Measurements from ENCODE around the gene NUDT10.
"Not testable (repeated sequence)": the region's sequence is repeated elsewhere in the genome, so short reads cannot be mapped to it uniquely, and the experiment has no call there.

Gene NUDT10

DNA sequence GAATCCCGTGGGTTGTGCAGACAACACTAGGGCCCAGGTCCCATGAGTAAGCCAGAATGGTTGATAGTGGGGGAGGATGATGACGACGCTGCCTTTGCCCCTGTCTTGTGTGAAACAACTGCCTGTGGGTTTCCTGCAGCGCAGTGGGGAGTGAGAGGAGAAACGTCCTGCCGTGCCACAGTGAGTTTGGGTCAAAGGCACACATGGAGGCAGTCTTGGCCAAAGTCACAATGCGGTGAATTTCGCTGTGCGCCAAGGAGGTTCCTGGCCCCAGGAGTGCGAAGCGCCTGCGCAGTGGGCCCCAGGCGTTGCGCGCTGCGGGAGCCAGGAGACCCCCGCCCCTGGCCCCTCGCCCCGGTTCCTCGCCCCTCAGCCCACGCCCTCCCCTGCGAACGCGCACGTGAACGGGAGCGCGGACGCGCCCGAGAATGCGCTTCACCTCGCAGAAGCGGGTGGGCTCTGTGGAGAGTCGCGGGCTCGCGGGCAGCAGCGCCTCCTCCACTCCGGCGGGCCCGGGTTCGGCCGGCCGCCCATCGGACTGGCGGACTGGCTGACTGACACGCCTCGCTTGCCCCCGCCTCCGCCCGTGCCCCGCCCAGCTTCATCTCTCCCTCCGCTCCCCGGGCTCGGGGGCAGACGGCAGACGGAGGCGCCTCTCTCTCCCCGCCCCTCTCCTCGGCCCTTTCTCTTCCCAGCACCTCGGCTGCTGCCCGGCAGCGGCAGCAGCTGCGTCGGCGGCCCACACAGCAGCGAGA, at the start of gene NUDT10:
TSS of gene NUDT10 (plus strand) at position 635 of the 755 bp plus-strand sequence. CDS start 144 bp downstream, outside the sequence.
- peak within 1 kb of the TSS; percentile 48 for H3K4me3 ChIP-seq (ENCODE audit: low read depth, low read length)
- TF ChIP-seq, protein P1, sequence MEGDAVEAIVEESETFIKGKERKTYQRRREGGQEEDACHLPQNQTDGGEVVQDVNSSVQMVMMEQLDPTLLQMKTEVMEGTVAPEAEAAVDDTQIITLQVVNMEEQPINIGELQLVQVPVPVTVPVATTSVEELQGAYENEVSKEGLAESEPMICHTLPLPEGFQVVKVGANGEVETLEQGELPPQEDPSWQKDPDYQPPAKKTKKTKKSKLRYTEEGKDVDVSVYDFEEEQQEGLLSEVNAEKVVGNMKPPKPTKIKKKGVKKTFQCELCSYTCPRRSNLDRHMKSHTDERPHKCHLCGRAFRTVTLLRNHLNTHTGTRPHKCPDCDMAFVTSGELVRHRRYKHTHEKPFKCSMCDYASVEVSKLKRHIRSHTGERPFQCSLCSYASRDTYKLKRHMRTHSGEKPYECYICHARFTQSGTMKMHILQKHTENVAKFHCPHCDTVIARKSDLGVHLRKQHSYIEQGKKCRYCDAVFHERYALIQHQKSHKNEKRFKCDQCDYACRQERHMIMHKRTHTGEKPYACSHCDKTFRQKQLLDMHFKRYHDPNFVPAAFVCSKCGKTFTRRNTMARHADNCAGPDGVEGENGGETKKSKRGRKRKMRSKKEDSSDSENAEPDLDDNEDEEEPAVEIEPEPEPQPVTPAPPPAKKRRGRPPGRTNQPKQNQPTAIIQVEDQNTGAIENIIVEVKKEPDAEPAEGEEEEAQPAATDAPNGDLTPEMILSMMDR (conservative IDR thresholded peaks at IDR 0.05; ENCODE audit: low read depth, low read length), result no peak
- peak; percentile 28 for DNase-seq (ENCODE audit: low read depth)

DNA sequence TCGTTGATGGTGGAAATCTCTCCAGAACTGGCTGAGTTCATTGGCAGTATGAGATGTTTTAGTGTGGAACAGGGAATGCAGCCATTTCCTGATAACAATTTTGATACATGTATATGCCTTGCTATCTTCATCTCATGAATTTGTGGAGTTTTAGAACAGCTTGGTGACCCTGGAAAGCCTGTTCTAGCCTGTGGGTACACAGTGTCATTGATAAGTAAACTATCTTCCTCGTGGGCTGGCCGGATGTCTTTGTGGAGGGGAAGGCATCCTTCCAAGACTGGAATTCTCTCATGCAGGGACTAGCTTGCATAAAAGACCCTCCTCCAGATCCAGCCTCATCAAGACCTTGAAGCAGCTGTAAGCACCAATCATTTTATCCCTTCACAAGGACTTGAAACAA, 40.2 kb upstream of the NUDT10 start:
- TF ChIP-seq, protein P1 (conservative IDR thresholded peaks at IDR 0.05; ENCODE audit: low read depth, low read length), result no peak
- DNase-seq (ENCODE audit: low read depth), result no peak

DNA sequence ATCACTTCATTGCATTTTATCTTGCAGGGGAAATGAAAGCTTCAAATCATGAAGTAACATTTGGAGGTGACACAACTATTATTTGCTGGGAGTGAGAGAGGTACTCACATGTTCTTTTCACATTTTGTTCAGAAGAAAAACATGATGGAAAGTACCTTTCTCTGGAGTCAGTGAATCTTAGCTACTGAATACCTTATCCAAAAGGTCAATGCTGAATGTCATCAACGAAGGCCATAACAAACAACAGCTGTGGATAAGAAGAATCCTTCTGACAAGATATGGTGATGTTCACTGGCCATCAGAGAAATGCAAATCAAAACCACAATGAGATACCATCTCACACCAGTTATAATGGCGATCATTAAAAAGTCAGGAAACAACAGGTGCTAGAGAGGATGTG, 36.5 kb upstream of the NUDT10 start:
- no peak overlapping the region for H3K4me3 ChIP-seq (ENCODE audit: low read depth, low read length)
- DNase-seq (ENCODE audit: low read depth), result no peak
- TF ChIP-seq, protein P1 (conservative IDR thresholded peaks at IDR 0.05; ENCODE audit: low read depth, low read length), result no peak

More for the DNA sequence above, 40.2 kb upstream of the NUDT10 start:
- no peak overlapping the region for H3K4me3 ChIP-seq (ENCODE audit: low read depth, low read length)

DNA sequence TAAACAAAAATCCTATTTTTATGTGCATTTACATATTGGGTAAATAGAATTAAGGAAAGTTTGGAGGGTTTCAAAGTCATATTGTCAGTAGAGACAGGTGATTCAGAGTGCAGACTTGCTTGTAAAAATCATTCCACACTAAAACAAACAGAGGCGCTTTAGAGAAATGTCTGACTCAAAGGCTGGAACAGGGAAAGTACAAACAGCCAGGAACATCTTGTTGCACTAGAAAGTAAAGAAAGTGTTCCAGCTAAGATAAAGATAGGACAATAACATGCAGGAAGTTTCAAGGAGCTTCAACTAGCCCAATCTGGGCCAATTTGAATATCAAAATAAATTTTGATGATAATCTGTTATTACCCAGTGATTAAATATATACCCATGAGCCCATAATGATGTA, 16.4 kb upstream of the NUDT10 start:
- DNase-seq (ENCODE audit: low read depth), result no peak
- no peak overlapping the region for H3K4me3 ChIP-seq (ENCODE audit: low read depth, low read length)
- TF ChIP-seq, protein P1 (conservative IDR thresholded peaks at IDR 0.05; ENCODE audit: low read depth, low read length), result no peak

DNA sequence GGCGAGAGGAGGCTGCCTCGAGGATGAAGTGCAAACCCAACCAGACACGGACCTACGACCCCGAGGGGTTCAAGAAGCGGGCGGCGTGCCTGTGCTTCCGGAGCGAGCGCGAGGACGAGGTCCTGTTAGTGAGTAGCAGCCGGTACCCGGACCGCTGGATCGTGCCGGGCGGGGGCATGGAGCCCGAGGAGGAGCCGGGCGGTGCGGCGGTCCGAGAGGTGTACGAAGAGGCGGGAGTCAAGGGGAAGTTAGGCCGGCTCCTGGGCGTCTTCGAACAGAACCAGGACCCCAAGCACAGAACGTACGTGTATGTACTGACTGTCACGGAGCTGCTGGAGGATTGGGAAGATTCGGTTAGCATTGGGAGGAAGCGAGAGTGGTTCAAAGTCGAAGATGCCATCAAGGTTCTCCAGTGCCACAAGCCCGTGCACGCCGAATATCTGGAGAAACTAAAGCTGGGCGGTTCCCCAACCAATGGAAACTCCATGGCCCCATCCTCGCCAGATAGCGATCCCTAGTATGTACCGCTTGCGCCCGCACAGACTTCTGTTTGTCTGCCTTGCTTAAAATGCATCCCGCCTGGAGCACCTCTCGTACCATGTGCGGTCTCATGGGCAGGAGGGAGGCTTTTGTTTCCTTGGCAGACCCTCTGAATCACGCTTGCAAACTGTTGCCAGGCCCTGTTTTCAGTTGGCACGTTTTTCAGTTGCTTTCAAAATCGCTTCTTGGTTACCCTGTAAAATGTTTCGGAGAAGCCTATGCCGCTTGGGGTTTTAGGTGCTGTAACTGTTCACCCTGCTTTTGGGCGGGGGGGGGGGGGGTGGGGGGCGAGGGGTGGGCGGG, 542 bp downstream of the NUDT10 start:
- DNase-seq (ENCODE audit: low read depth), result not testable (repeated sequence)
- peak overlapping the region; percentile 48 for H3K4me3 ChIP-seq (ENCODE audit: low read depth, low read length)

DNA sequence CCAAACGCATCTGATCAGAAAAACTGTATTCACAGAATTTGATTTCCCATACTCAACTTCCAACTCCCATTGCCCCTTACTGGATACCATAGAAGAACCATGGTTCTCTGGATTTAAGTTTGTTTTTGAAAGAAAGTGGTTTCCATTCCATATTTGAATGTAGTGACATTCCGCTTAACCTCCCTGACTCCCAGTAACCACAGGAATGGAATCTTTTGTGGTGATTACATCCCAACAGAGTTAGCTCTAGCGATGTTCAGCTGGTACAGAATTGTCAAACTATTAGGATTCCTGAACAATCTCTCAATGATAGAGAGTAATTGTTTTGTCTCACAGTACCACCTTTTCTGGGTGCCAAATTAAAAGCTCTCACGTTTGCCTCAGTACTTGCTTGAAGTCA, 1.7 kb downstream of the NUDT10 start:
- TF ChIP-seq, protein P1 (conservative IDR thresholded peaks at IDR 0.05; ENCODE audit: low read depth, low read length), result no peak
- DNase-seq (ENCODE audit: low read depth), result no peak
- no peak overlapping the region for H3K4me3 ChIP-seq (ENCODE audit: low read depth, low read length)

DNA sequence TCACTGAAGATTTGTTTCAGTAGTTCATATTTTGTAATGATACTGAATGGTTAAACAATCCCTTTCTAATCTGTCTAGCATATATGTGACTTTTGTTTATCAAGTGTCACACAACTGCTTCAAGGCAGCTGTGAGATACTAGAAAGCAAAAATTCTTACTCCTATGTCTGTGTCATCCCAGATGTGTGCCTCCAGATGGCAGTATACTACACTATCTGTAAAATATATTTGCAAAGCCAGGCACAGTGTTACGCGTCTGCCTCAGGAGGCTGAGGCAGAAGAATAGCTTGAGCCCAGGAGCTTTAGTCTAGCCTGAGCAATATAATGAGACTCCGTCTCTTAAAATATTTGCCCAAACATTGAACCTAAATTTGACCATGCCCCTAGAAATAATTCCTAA, 4.0 kb downstream of the NUDT10 start:
- peak; percentile 60 for DNase-seq (ENCODE audit: low read depth)
- no peak overlapping the region for H3K4me3 ChIP-seq (ENCODE audit: low read depth, low read length)
- TF ChIP-seq, protein P1 (conservative IDR thresholded peaks at IDR 0.05; ENCODE audit: low read depth, low read length), result peak; percentile 54

Data from choroid plexus epithelial cell (primary cell).